ENCODE results near the gene LUZP2. TPM values are rescaled to one million over a fixed set of nuclear protein-coding genes. Genes with fewer than 3 reads are reported as not detected.

LUZP2 gene
- polyA plus RNA-seq (2013, experiment 1 of 2) = 1.3 TPM
- polyA plus RNA-seq (2013, experiment 2 of 2) = 0.86 TPM

DNA sequence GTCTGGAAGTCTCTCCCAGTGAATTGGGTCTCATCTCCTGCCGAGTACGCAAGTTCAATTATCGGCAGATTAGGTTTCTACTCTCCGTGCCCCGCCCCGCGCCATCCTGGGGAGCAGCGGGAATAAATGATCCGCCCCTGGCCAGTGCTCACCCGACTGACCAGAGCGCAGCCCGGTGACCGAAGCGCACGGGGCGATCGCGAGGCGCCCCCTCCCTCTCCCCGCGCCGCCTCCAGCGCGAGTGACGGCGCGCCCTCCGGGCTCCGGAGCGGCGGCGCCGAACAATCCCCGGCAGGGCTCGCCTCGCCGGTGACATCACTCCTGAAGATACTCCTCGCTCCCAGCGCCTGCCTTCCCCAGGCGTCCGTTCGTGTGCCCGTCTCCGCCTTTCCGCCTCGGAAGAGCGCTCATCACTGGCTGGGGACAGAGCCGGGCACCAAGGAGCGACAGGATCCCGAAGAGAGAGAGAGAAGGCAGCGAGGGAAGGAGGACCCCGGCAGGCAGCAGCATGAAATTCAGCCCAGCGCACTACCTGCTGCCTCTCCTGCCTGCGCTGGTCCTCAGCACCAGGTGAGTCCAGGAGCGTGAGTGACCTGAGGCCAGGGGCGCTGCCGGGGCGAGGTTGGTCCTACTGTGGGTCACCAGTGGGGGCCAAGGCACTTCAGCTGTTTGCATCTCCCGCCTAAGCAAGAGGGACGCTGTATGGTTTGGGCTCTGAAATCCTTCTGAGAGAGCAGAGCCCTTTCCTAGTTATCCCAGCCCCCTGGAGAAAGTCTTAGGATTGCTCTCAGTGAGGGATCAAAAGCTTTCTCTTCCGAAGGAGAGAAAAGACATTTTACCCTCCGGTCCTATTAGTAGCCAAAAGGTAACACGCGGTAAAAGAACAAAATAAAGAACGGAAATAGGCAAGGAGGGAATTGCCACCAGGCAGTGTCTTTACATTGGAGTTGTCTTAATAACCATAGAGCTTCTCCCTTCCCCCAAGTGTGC lies at the start of gene LUZP2:
LUZP2 (plus strand) TSS at position 318 of the 990 bp plus-strand sequence.
- no peaks in the 10 kb centered on the region for H3K9me3 ChIP-seq (ENCODE audit: control insufficient read depth, low read length)
- peak within 1 kb of the TSS; percentile 42 for H3K4me3 ChIP-seq (ENCODE audit: extremely low read depth, insufficient read depth, low read length, poor library complexity, severe bottlenecking)
- no peaks in the 10 kb centered on the region for H3K4me1 ChIP-seq (ENCODE audit: control insufficient read depth, insufficient read depth, low read length, poor library complexity, severe bottlenecking)
- H3K36me3 ChIP-seq (ENCODE audit: control insufficient read depth, insufficient read depth, low read length) = no peaks in the 10 kb centered on the region
- 0% methylated on average over 40 to 54 of the region's 65 CpGs for WGBS, 2 experiments (ENCODE audit: insufficient coverage in 2 of 2)
- no peak within 1 kb of the TSS for H3K27ac ChIP-seq (ENCODE audit: low read depth, low read length, severe bottlenecking)

- no peak overlapping the region for H3K27ac ChIP-seq (ENCODE audit: low read depth, low read length, severe bottlenecking)
- H3K36me3 ChIP-seq (ENCODE audit: control insufficient read depth, insufficient read depth, low read length) = no peaks in the 10 kb centered on the region
- no peaks in the 10 kb centered on the region for H3K4me1 ChIP-seq (ENCODE audit: control insufficient read depth, insufficient read depth, low read length, poor library complexity, severe bottlenecking)
- H3K9me3 ChIP-seq (ENCODE audit: control insufficient read depth, low read length) = no peaks in the 10 kb centered on the region
- WGBS, 2 experiments (ENCODE audit: insufficient coverage in 2 of 2) = 100% methylated on average over 2 of the region's 3 CpGs; no CpG with 5 or more reads in 1 of the 2 experiments
- H3K4me3 ChIP-seq (ENCODE audit: extremely low read depth, insufficient read depth, low read length, poor library complexity, severe bottlenecking) = no peak overlapping the region
Measured at GRCh38 chr11:24453129-24453718, 43.6 kb upstream of the LUZP2 start.

GRCh38 chr11:24457985-24458384 lies 38.9 kb upstream of the LUZP2 start:
- H3K27ac ChIP-seq (ENCODE audit: low read depth, low read length, severe bottlenecking) = no peak overlapping the region
- H3K4me3 ChIP-seq (ENCODE audit: extremely low read depth, insufficient read depth, low read length, poor library complexity, severe bottlenecking) = no peak overlapping the region
- H3K4me1 ChIP-seq (ENCODE audit: control insufficient read depth, insufficient read depth, low read length, poor library complexity, severe bottlenecking) = no peaks in the 10 kb centered on the region
- no peaks in the 10 kb centered on the region for H3K36me3 ChIP-seq (ENCODE audit: control insufficient read depth, insufficient read depth, low read length)
- no peaks in the 10 kb centered on the region for H3K9me3 ChIP-seq (ENCODE audit: control insufficient read depth, low read length)

DNA sequence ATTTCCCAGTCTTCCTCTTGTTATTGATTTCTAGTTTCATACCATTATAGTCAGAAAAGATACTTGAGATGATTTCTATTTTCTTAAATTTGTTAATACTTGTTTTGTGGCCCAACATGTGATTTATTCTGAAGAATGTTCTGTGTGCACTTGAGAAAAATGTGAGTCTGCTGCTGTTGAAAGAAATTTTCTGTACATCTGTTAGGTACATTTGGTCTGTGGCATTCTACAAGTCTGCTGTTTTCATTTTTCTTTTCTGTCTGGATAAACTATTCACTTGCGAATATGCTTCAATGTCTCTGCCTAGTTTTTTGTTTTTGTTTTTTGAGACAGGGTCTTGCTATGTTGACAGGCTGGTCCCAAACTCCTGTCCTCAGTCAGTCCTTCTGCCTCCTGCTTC lies 26.4 kb upstream of the LUZP2 start:
- no peak overlapping the region for H3K27ac ChIP-seq (ENCODE audit: low read depth, low read length, severe bottlenecking)
- no peaks in the 10 kb centered on the region for H3K9me3 ChIP-seq (ENCODE audit: control insufficient read depth, low read length)
- no CpG with 5 or more reads among the region's 1 CpG for WGBS, 2 experiments (ENCODE audit: insufficient coverage in 2 of 2)
- H3K36me3 ChIP-seq (ENCODE audit: control insufficient read depth, insufficient read depth, low read length) = no peaks in the 10 kb centered on the region
- no peak overlapping the region for H3K4me3 ChIP-seq (ENCODE audit: extremely low read depth, insufficient read depth, low read length, poor library complexity, severe bottlenecking)
- no peaks in the 10 kb centered on the region for H3K4me1 ChIP-seq (ENCODE audit: control insufficient read depth, insufficient read depth, low read length, poor library complexity, severe bottlenecking)

GRCh38 chr11:24471084-24471483 lies 25.8 kb upstream of the LUZP2 start:
- H3K4me1 ChIP-seq (ENCODE audit: control insufficient read depth, insufficient read depth, low read length, poor library complexity, severe bottlenecking) = no peaks in the 10 kb centered on the region
- 40 to 43% methylated on average over 2 of the region's 2 CpGs for WGBS, 2 experiments (ENCODE audit: insufficient coverage in 2 of 2)
- no peak overlapping the region for H3K27ac ChIP-seq (ENCODE audit: low read depth, low read length, severe bottlenecking)
- H3K9me3 ChIP-seq (ENCODE audit: control insufficient read depth, low read length) = no peaks in the 10 kb centered on the region
- no peaks in the 10 kb centered on the region for H3K36me3 ChIP-seq (ENCODE audit: control insufficient read depth, insufficient read depth, low read length)
- H3K4me3 ChIP-seq (ENCODE audit: extremely low read depth, insufficient read depth, low read length, poor library complexity, severe bottlenecking) = no peak overlapping the region

GRCh38 chr11:24478718-24479117 lies 18.1 kb upstream of the LUZP2 start:
- no CpG with 5 or more reads among the region's 1 CpG for WGBS, 2 experiments (ENCODE audit: insufficient coverage in 2 of 2)
- no peaks in the 10 kb centered on the region for H3K4me1 ChIP-seq (ENCODE audit: control insufficient read depth, insufficient read depth, low read length, poor library complexity, severe bottlenecking)
- H3K36me3 ChIP-seq (ENCODE audit: control insufficient read depth, insufficient read depth, low read length) = no peaks in the 10 kb centered on the region

GRCh38 chr11:24489477-24489876 lies 7.4 kb upstream of the LUZP2 start:
- WGBS, 2 experiments (ENCODE audit: insufficient coverage in 2 of 2) = 92% methylated on average over 2 of the region's 4 CpGs; no CpG with 5 or more reads in 1 of the 2 experiments
- no peak overlapping the region for H3K4me3 ChIP-seq (ENCODE audit: extremely low read depth, insufficient read depth, low read length, poor library complexity, severe bottlenecking)
- no peaks in the 10 kb centered on the region for H3K9me3 ChIP-seq (ENCODE audit: control insufficient read depth, low read length)

More at GRCh38 chr11:24478718-24479117, 18.1 kb upstream of the LUZP2 start:
- Histone ChIP-seq H3K4me3 (ENCODE audit: extremely low read depth, insufficient read depth, low read length, poor library complexity, severe bottlenecking) (no peak overlapping the region), H3K9me3 (ENCODE audit: control insufficient read depth, low read length) (no peaks in the 10 kb centered on the region), H3K27ac (ENCODE audit: low read depth, low read length, severe bottlenecking) (no peak overlapping the region)

GRCh38 chr11:24496386-24496735 lies 492 bp upstream of the LUZP2 start:
- Histone ChIP-seq H3K4me3 (ENCODE audit: extremely low read depth, insufficient read depth, low read length, poor library complexity, severe bottlenecking) (peak overlapping the region; percentile 42), H3K36me3 (ENCODE audit: control insufficient read depth, insufficient read depth, low read length) (no peaks in the 10 kb centered on the region), H3K9me3 (ENCODE audit: control insufficient read depth, low read length) (no peaks in the 10 kb centered on the region), H3K4me1 (ENCODE audit: control insufficient read depth, insufficient read depth, low read length, poor library complexity, severe bottlenecking) (no peaks in the 10 kb centered on the region), H3K27ac (ENCODE audit: low read depth, low read length, severe bottlenecking) (no peak overlapping the region)
- 8 to 9% methylated on average over 14 of the region's 14 CpGs for WGBS, 2 experiments (ENCODE audit: insufficient coverage in 2 of 2)

More at GRCh38 chr11:24489477-24489876, 7.4 kb upstream of the LUZP2 start:
- no peak overlapping the region for H3K27ac ChIP-seq (ENCODE audit: low read depth, low read length, severe bottlenecking)
- no peaks in the 10 kb centered on the region for H3K36me3 ChIP-seq (ENCODE audit: control insufficient read depth, insufficient read depth, low read length)
- H3K4me1 ChIP-seq (ENCODE audit: control insufficient read depth, insufficient read depth, low read length, poor library complexity, severe bottlenecking) = no peaks in the 10 kb centered on the region

DNA sequence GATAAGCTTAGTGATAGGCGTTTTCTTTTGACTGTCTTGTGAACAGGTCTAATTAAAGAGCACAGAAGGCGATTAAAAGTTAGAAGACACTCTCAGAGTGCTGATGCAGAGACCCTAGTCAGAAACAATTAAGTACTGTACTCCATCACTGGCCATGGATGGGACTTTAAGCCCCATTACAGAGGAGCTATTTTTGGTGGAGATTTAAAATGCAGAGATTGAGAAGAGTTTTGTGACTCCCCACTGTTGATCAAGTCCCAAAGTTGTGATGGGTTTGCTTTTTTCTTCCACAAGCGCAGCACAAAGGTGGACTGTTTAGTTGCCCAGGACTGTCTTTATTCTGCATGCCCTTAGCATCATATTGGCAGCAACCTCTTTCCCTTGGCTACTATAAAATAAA lies 978 bp downstream of the LUZP2 start:
- 92 to 95% methylated on average over 2 to 3 of the region's 3 CpGs for WGBS, 2 experiments (ENCODE audit: insufficient coverage in 2 of 2)
- H3K4me3 ChIP-seq (ENCODE audit: extremely low read depth, insufficient read depth, low read length, poor library complexity, severe bottlenecking) = no peak overlapping the region
- H3K4me1 ChIP-seq (ENCODE audit: control insufficient read depth, insufficient read depth, low read length, poor library complexity, severe bottlenecking) = no peaks in the 10 kb centered on the region
- no peak overlapping the region for H3K27ac ChIP-seq (ENCODE audit: low read depth, low read length, severe bottlenecking)
- H3K36me3 ChIP-seq (ENCODE audit: control insufficient read depth, insufficient read depth, low read length) = no peaks in the 10 kb centered on the region
- H3K9me3 ChIP-seq (ENCODE audit: control insufficient read depth, low read length) = no peaks in the 10 kb centered on the region

DNA sequence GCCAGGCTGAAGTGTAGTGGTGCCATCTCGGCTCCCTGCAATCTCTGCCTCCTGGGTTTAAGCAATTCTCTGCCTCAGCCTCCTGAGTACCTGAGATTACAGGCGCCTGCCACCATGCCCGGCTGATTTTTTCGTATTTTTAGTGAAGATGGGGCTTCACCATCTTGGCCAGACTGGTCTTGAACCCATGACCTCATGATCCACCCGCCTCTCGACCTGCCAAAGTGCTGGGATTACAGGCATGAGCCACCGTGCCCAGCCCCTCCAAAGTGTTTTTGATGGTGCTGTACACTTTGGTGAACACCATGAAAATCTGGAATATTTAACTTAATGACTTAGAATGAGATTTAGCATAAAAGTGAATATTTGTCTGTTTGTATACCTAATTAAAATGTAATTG lies 5.6 kb downstream of the LUZP2 start:
- WGBS, 2 experiments (ENCODE audit: insufficient coverage in 2 of 2) = 74 to 93% methylated on average over 4 to 7 of the region's 7 CpGs

DNA sequence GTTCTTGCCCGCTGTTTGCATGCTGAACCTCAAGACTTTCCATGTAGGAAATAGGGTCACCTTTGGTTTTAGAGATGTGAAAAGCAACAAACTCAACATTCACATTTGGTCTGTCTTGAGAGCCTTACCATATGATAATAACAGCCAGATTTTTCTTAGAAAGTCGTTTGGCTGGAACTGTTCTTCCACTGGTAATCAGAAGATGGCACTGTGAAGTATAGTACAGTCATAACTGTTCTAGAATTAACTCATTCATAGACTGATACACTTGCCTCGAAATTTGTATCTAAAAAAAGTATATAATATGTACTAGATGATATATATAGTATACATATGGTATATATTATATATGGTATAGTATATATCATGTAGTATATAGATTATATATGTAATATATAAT lies 12.3 kb downstream of the LUZP2 start:
- Histone ChIP-seq H3K36me3 (ENCODE audit: control insufficient read depth, insufficient read depth, low read length) (no peaks in the 10 kb centered on the region), H3K4me3 (ENCODE audit: extremely low read depth, insufficient read depth, low read length, poor library complexity, severe bottlenecking) (no peak overlapping the region), H3K4me1 (ENCODE audit: control insufficient read depth, insufficient read depth, low read length, poor library complexity, severe bottlenecking) (no peaks in the 10 kb centered on the region), H3K27ac (ENCODE audit: low read depth, low read length, severe bottlenecking) (no peak overlapping the region), H3K9me3 (ENCODE audit: control insufficient read depth, low read length) (no peaks in the 10 kb centered on the region)
- 100% methylated on average over 1 of the region's 3 CpGs; no CpG with 5 or more reads in 1 of the 2 experiments for WGBS, 2 experiments (ENCODE audit: insufficient coverage in 2 of 2)

More for the DNA sequence above, 5.6 kb downstream of the LUZP2 start:
- H3K27ac ChIP-seq (ENCODE audit: low read depth, low read length, severe bottlenecking) = no peak overlapping the region
- no peaks in the 10 kb centered on the region for H3K4me1 ChIP-seq (ENCODE audit: control insufficient read depth, insufficient read depth, low read length, poor library complexity, severe bottlenecking)
- no peaks in the 10 kb centered on the region for H3K9me3 ChIP-seq (ENCODE audit: control insufficient read depth, low read length)
- H3K36me3 ChIP-seq (ENCODE audit: control insufficient read depth, insufficient read depth, low read length) = no peaks in the 10 kb centered on the region
- no peak overlapping the region for H3K4me3 ChIP-seq (ENCODE audit: extremely low read depth, insufficient read depth, low read length, poor library complexity, severe bottlenecking)

All from mesodermal cell (in vitro differentiated cells).